ENCODE results near the gene CFAP61.

- TF ChIP-seq POLR2A (IDR thresholded peaks at IDR 0.05) (no peak), CTCF (IDR thresholded peaks at IDR 0.05) (no peak), POLR2AphosphoS5 (IDR thresholded peaks at IDR 0.05) (no peak), EP300 (IDR thresholded peaks at IDR 0.05) (no peak)
These were observed 240.8 kb downstream of the CFAP61 start for GRCh38 chr20:20293141-20293540.

Measured in suprapubic skin (tissue), 4 donors.